ENCODE data around the gene CNGB1.
"Not testable (repeated sequence)": the region's sequence is repeated elsewhere in the genome, so short reads cannot be mapped to it uniquely, and the experiment has no call there.

CNGB1 gene

DNA sequence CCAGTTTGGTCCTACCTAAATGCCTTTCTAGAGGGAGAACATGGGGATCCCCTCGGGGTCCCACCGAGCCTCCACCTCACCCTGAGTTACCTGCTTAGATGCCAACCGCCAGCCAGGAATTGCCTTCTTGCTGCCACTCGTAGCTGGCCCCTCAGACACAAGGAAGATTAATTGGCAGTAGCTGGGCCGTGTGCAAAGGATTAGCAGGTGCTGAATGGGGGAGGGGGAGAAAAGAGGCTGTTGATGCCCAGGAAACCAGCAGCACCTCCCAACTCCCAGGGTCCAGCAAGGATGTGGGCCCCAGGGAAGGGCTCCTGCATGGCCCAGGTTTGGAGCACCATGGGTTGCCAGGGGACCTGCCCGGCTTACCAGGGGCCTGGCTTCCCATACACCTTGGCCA is at the start of gene CNGB1:
Gene CNGB1 (minus strand): TSS at position 159 of the 400 bp plus-strand sequence. CDS start 3,842 bp downstream, outside the sequence.
- DNase-seq (ENCODE audit: low read depth in 2 of 2) = no peak

GRCh38 chr16:58019866-58020538 is 49.1 kb upstream of the CNGB1 start:
- DNase-seq (ENCODE audit: low read depth in 2 of 2) = no peak

DNA sequence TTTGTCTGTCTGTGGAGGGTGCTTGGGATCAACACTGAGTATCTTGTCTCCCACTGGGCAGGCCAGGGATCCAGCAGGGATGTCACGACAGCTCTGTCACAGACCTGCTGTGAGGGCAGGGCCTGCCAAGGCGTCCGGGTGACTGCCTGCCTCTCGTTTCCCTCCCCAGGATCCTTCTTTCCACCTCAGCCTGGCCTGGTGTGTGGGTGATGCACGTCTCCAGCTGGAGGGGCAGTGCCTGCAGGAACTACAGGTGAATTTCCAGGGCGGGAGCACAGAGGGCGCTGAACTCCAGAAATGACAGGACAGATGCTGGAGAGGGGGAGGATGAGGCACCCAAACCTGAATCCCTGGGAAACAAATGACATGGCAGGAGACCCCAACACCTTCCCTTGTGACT is 47.9 kb upstream of the CNGB1 start:
- DNase-seq (ENCODE audit: low read depth in 2 of 2) = no peak

GRCh38 chr16:58016840-58017446 is 46.0 kb upstream of the CNGB1 start:
- DNase-seq (ENCODE audit: low read depth in 2 of 2) = no peak

DNA sequence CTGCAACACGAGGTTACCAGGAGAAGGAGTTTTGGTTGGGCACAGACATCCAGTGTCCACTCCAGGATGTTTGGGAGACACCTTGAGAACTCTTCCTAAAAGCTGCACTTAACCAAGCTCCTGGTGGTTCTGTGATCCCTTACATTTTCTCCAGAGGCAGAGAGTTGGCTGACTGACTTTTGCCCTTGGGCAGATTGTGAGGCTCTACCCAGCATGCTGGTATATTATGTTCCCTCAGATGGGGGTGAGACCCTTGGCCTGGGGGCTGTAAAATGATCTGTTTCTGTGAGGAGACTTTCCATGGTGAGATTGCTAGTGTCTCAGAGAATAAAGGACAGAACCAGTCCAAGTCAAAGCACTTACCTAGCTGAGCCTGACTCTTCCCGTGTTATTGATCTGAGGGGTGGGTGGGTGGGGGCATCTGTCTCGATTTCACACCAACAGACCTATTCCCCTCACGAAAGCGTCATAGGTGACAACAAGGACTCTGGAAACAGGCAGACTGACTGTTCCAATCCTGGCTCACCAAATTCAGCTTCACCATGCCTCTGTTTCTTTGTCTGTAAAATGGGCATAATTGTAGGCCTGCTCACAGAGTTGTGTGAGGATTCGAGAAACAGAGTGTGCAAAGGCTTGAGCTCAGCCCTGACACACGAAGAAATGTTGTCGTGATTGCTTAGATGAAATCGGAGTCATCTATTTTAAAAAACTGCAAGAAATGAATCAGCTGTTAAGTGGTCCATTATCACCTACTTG is 42.5 kb upstream of the CNGB1 start:
- DNase-seq (ENCODE audit: low read depth in 2 of 2) = no peak

- no peak for DNase-seq (ENCODE audit: low read depth in 2 of 2)
These were observed 41.6 kb upstream of the CNGB1 start for GRCh38 chr16:58012481-58012880.

GRCh38 chr16:58011652-58012051 is 40.7 kb upstream of the CNGB1 start:
- DNase-seq (ENCODE audit: low read depth in 2 of 2) = no peak

- no peak for DNase-seq (ENCODE audit: low read depth in 2 of 2)
These were observed 40.0 kb upstream of the CNGB1 start for GRCh38 chr16:58010886-58011285.

DNA sequence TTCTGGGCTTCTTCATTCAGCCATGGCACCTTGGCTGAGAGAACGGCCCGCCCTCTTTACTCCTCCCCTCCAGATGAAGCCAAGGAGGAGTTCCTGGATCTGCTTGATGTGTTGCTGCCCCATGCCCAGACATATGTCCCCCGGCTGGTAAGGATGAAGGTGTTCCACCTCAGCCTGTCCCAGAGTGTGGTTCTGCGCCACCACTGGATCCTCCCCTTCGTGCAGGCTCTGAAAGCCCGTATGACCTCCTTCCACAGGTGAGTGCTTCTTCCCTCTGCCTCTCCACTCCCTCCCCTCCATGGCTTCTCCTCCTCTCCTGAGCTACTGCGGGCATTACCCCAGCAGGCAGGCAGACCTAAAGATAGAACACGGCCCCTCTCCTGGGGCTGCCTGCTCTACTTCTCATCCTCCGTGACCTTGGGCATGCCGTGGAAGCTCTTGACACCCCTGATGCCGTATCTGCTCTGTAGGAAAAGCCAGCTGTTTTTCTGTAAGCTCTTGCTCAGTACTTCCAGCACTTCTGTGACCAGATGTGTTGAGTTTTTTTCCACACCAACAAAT is 39.0 kb upstream of the CNGB1 start:
- no peak for DNase-seq (ENCODE audit: low read depth in 2 of 2)

DNA sequence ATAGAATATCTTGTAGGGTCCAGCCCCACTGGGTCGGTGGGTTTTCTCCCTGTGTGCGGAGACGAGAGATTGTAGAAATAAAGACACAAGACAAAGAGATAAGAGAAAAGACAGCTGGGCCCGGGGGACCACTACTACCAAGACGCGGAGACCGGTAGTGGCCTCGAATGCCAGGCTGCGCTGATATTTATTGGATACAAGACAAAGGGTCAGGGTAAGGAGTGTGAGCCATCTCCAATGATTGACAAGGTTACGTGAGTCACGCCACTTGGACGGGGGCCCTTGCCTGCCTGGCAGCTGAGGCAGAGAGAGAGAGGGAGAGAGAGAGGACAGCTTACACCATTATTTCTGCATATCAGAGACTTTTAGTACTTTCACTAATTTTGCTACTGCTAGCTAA is 33.8 kb upstream of the CNGB1 start:
- not testable (repeated sequence) for DNase-seq (ENCODE audit: low read depth in 2 of 2)

DNA sequence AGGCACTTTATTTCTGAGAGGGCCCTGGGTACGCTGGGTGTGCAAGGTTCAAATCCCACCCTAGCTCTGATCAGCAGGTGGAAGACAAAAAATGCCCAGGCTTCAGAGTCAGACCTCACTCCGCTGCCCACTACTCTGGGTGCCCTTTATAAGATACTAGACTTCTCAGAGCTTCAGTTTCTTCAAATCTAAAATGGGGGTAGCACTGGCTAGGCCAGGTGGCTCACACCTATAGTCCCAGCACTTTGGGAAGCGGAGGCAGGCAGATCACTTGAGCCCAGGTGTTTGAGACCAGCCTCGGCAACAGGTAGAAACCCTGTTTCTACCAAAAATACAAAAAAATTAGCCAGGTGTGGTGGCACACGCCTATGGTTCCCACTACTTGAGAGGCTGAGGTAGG is 32.0 kb upstream of the CNGB1 start:
- no peak for DNase-seq (ENCODE audit: low read depth in 2 of 2)

DNA sequence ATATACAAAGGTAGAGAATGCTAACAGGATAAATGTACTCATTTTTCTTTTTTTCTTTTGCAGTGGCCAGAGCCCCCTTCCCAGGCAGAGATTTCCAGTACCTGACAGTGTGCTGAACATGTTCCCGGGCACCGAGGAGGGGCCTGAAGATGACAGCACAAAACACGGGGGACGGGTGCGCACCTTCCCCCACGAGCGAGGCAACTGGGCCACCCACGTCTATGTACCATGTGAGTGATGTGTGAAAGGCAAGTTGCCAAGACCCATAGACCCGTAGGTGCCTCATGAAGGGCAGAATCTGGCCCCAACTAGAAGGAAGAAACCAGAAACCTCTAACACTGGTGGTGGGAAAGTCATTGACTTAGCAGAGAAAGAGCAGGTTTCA is 31.5 kb upstream of the CNGB1 start:
- no peak for DNase-seq (ENCODE audit: low read depth in 2 of 2)

- no peak for DNase-seq (ENCODE audit: low read depth in 2 of 2)
These were observed 31.0 kb upstream of the CNGB1 start for GRCh38 chr16:58001781-58002415.

DNA sequence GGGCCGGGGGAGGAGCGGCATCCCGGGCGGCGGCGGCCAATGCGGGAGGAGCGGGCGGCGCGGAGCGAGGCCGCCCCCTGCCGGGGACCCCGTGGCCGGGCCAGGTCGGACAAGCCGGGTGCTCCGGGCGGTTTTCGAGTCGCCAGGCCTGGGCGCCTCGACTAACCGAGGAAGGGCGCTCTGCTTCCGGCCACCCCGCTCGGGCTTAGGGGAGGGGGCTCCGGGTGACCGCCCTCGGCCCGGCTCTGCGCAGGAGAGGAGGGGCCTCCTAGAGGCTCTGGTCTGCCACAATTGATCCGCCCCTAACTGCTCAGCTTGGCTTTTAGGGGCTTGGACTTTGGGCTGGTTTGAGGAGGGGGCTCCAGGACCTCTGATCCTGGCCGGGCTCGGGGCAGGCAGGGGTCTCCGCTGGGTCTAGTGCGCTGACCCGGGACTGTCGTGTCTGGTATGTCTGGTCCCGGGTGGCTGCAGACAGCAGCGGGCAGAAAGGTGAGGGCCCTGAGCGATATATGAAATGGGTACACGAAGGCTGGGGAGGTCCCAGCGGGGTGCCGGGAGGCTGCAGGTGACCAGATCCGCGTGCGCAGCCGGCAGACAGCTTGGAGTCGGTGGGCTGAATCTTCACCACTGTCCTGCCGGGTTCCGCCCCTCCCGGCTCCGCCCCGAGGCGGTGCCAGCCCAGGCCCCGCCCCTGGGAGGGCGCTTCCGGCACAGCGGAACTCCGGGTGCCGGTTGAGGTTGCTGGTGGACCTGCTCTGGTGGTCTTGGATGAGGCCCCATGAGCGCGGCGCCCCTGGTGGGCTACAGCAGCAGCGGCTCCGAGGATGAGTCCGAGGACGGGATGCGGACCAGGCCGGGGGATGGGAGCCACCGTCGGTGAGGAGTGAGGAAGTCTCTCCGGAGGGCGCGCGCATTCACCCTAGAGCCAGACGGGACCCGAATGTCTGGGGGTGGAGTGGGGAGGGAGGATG is 30.1 kb upstream of the CNGB1 start, which contains the start of gene USB1:
Gene USB1 (plus strand): TSS at position 702 of the 971 bp plus-strand sequence. CDS start 77 bp downstream, at position 779.
- DNase-seq (ENCODE audit: low read depth in 2 of 2) = peak; percentile 68

- DNase-seq (ENCODE audit: low read depth in 2 of 2) = no peak
These were observed 29.2 kb upstream of the CNGB1 start, which contains the start of gene ZNF319 for GRCh38 chr16:57999971-58000705. TSS of gene ZNF319 (minus strand) at chr16:58000672. CDS start at chr16:57998265, 2,407 bp downstream.

GRCh38 chr16:57999366-57999970 is 28.5 kb upstream of the CNGB1 start:
- no peak for DNase-seq (ENCODE audit: low read depth in 2 of 2)

DNA sequence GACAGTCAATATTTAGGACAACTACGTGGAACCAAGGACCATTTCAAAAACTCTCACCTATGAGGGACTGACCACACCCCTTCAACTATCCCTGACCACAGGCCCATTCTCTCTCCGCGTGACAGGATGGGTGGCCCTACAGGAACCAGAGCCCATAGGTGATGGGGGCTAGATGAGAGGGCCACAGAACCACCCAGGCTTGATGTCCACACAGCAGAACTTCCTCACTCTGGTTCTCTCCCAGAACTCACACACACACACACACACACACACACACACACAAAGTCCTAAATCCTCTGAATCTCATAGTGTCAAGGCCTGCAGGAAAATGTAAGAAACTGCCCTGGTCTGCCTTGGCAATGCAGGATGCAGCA is 28.1 kb upstream of the CNGB1 start:
- DNase-seq (ENCODE audit: low read depth in 2 of 2) = no peak

DNA sequence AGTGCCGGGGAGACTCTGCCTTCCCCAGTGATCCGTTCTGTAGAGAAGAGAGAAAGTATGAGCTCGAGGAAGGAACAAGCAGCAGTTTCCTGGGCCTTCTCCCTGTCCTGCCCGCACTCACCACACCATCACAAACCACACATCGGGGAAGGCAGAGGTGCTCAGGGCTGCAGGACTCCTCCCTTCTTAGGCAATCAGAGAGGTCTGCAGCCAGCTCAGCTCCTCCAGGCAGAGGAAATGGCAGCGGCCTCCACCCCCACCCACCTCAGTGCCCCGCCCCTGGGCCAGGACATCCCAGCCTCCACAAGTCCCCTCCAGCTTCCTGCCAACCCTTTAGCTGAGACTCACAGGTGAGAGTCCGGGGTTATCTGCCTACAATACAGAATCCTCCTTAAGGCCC is 27.6 kb upstream of the CNGB1 start:
- DNase-seq (ENCODE audit: low read depth in 2 of 2) = peak in 1 of 2 donors; percentile 34

GRCh38 chr16:57997528-57998265 is 26.8 kb upstream of the CNGB1 start:
- no peak for DNase-seq (ENCODE audit: low read depth in 2 of 2)
